MM.1S (cell line): Measurements from ENCODE around the gene DDX20.

Experiments used
- DNase-seq: peaks from one replicate; pipeline ENCODE4 v3.0.0-alpha.2; 2015
- H2AFZ ChIP-seq: fragments of 300-600 bp; sonication (generic); 2 replicates; pipeline ENCODE4 v1.6.0; 2016; ENCODE audit warnings: antibody characterized with exemption, low read length
- H3F3A ChIP-seq: fragments of 300-600 bp; sonication (generic); 2 replicates; pipeline ENCODE4 v1.6.1; 2016; ENCODE audit warnings: mild to moderate bottlenecking, antibody characterized with exemption, low read length, moderate library complexity, mixed read lengths; ENCODE audit not compliant: insufficient read depth
- H3K27ac ChIP-seq: fragments of 300-600 bp; sonication (generic); 2 replicates; pipeline ENCODE4 v1.5.1; 2016; ENCODE audit warnings: mild to moderate bottlenecking, low read length
- H3K27me3 ChIP-seq: fragments of 300-600 bp; sonication (generic); replicated peaks from 2 replicates; pipeline ENCODE4 v1.6.0; 2016; ENCODE audit warnings: low read length; ENCODE audit not compliant: insufficient read depth
- H3K36me3 ChIP-seq: fragments of 300-600 bp; sonication (generic); replicated peaks from 2 replicates; pipeline ENCODE4 v1.6.1; 2016; ENCODE audit warnings: mild to moderate bottlenecking, low read length, mixed read lengths; ENCODE audit not compliant: insufficient read depth
- H3K4me1 ChIP-seq: fragments of 300-600 bp; sonication (generic); 2 replicates; pipeline ENCODE4 v1.6.1; 2016; ENCODE audit warnings: low read length, mixed read lengths
- H3K4me2 ChIP-seq: fragments of 300-600 bp; sonication (generic); 2 replicates; pipeline ENCODE4 v1.6.0; 2016; ENCODE audit warnings: low read depth, low read length
- H3K4me3 ChIP-seq: fragments of 300-600 bp; sonication (generic); 2 replicates; pipeline ENCODE4 v1.5.1; 2016; ENCODE audit warnings: low read length, mixed read lengths
- H3K79me2 ChIP-seq: fragments of 300-600 bp; sonication (generic); 2 replicates; pipeline ENCODE4 v1.6.1; 2016; ENCODE audit warnings: mixed run types, low read length, mixed read lengths
- H3K9ac ChIP-seq: fragments of 300-600 bp; sonication (generic); 2 replicates; pipeline ENCODE4 v1.6.1; 2016; ENCODE audit warnings: low read length, mixed read lengths
- H3K9me2 ChIP-seq: fragments of 300-600 bp; sonication (generic); replicated peaks from 2 replicates; pipeline ENCODE4 v1.6.1; 2016; ENCODE audit warnings: mild to moderate bottlenecking, low read length, mixed read lengths; ENCODE audit not compliant: insufficient read depth
- H3K9me3 ChIP-seq: fragments of 300-600 bp; sonication (generic); replicated peaks from 2 replicates; pipeline ENCODE4 v1.6.1; 2016; ENCODE audit warnings: mild to moderate bottlenecking, low read length, mixed read lengths; ENCODE audit not compliant: insufficient read depth
- H4K20me1 ChIP-seq: fragments of 300-600 bp; sonication (generic); 2 replicates; pipeline ENCODE4 v1.6.1; 2016; ENCODE audit warnings: mild to moderate bottlenecking, low read length, moderate library complexity, mixed read lengths; ENCODE audit not compliant: insufficient read depth
- EZH2 ChIP-seq: fragments of 300-600 bp; sonication (generic); optimal IDR thresholded peaks from 2 replicates; pipeline ENCODE3; 2017; ENCODE audit warnings: low read depth, mild to moderate bottlenecking, antibody characterized with exemption, low read length, mixed read lengths
- EZH2phosphoT487 ChIP-seq: fragments of 300-600 bp; sonication (generic); IDR thresholded peaks from 2 replicates; pipeline ENCODE4 v1.6.1; 2018; ENCODE audit warnings: antibody characterized with exemption, low read length
- TF ChIP-seq, protein P1 (sequence below): fragments of 300-600 bp; sonication (generic); IDR thresholded peaks from 2 replicates; pipeline ENCODE4 v1.5.1; 2016; ENCODE audit warnings: antibody characterized with exemption, low read length, mixed read lengths

DDX20 gene

GRCh38 chr1:111784273-111784901, 28.7 kb downstream of the DDX20 start:
- no peaks in the 10 kb centered on the region for H3K9me3 ChIP-seq
- no peaks in the 10 kb centered on the region for H3K9me2 ChIP-seq
- no peaks in the 10 kb centered on the region for H3K36me3 ChIP-seq
- no peak for DNase-seq
- H3K27ac ChIP-seq = no peak overlapping the region
- H3F3A ChIP-seq = no peaks in the 10 kb centered on the region
- H3K4me2 ChIP-seq = no peak overlapping the region
- no peak overlapping the region for H2AFZ ChIP-seq
- no peaks in the 10 kb centered on the region for H3K4me1 ChIP-seq
- H3K9ac ChIP-seq = no peak overlapping the region
- no peaks in the 10 kb centered on the region for H3K27me3 ChIP-seq
- H3K4me3 ChIP-seq = no peak overlapping the region
- H3K79me2 ChIP-seq = no peaks in the 10 kb centered on the region
- TF ChIP-seq EZH2 (no peak), EZH2phosphoT487 (no peak)
- TF ChIP-seq, protein P1, sequence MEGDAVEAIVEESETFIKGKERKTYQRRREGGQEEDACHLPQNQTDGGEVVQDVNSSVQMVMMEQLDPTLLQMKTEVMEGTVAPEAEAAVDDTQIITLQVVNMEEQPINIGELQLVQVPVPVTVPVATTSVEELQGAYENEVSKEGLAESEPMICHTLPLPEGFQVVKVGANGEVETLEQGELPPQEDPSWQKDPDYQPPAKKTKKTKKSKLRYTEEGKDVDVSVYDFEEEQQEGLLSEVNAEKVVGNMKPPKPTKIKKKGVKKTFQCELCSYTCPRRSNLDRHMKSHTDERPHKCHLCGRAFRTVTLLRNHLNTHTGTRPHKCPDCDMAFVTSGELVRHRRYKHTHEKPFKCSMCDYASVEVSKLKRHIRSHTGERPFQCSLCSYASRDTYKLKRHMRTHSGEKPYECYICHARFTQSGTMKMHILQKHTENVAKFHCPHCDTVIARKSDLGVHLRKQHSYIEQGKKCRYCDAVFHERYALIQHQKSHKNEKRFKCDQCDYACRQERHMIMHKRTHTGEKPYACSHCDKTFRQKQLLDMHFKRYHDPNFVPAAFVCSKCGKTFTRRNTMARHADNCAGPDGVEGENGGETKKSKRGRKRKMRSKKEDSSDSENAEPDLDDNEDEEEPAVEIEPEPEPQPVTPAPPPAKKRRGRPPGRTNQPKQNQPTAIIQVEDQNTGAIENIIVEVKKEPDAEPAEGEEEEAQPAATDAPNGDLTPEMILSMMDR = no peak
- H4K20me1 ChIP-seq = no peaks in the 10 kb centered on the region

DNA sequence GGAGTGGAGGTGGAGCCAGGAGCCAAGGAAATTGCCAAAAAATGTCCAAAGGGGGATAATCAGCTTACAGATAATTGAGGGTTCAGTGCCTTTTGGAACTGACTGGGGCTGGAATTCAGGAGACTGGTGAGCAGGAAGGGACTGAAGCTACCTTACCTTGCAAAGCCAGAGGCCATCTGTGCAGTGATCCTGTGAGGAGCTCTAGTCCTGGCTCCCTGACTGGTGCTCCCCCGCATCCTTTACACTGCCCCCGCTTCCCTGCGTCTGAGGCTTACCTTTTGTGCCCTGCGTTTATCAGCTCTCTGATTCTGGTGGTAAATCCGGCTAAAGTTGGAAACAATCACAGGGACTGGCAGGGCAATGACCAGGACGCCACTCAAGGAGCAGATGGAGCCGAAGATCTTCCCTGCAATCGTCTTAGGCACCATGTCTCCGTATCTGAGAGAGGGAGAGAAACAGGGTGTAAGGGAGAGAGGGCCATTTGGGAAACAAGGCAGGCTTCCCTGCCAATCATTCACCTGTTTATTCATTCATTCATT, 31.0 kb downstream of the DDX20 start:
- no peaks in the 10 kb centered on the region for H3F3A ChIP-seq
- H3K9me2 ChIP-seq = no peaks in the 10 kb centered on the region
- H4K20me1 ChIP-seq = no peaks in the 10 kb centered on the region
- H3K36me3 ChIP-seq = no peaks in the 10 kb centered on the region
- DNase-seq = no peak
- no peak for TF ChIP-seq EZH2
- no peak for TF ChIP-seq EZH2phosphoT487
- TF ChIP-seq, protein P1 = no peak
- no peaks in the 10 kb centered on the region for H3K79me2 ChIP-seq
- no peaks in the 10 kb centered on the region for H3K27me3 ChIP-seq
- no peak overlapping the region for H3K9ac ChIP-seq
- H2AFZ ChIP-seq = no peak overlapping the region
- no peaks in the 10 kb centered on the region for H3K4me1 ChIP-seq
- no peaks in the 10 kb centered on the region for H3K9me3 ChIP-seq
- no peak overlapping the region for H3K4me3 ChIP-seq
- H3K4me2 ChIP-seq = no peak overlapping the region
- no peak overlapping the region for H3K27ac ChIP-seq

DNA sequence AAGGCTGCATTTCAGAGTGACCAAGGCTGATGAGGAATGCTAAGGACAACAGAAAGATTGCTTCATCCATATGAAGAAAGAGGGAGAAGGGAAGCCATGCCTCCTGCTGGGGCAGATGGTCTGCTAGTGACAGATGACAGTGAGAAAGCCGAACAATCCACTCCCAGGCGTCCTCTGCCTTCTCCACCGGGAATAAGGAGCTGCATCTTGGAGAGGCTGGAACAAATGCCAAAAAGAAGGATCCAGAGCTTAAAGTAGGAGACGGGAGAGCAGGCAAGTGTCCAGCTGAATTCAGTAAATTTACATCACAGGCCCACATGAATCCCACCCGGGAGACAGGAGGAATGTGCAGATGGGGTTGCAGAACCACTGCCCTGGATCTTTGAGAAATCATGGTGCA, 33.4 kb downstream of the DDX20 start:
- TF ChIP-seq, protein P1 = no peak
- TF ChIP-seq EZH2phosphoT487 = no peak
- no peak for TF ChIP-seq EZH2
- Histone ChIP-seq H3K36me3 (no peaks in the 10 kb centered on the region), H3K4me3 (no peak overlapping the region), H3K27me3 (no peaks in the 10 kb centered on the region), H3K9me2 (no peaks in the 10 kb centered on the region), H2AFZ (no peak overlapping the region), H4K20me1 (no peaks in the 10 kb centered on the region), H3K79me2 (no peaks in the 10 kb centered on the region), H3K4me2 (no peak overlapping the region), H3K4me1 (no peaks in the 10 kb centered on the region), H3K9ac (no peak overlapping the region), H3K9me3 (no peaks in the 10 kb centered on the region), H3F3A (no peaks in the 10 kb centered on the region), H3K27ac (no peak overlapping the region)
- no peak for DNase-seq
